GM19463 (cell line): ENCODE data around the gene RASSF9.

Experiments used
- ATAC-seq: cut with Tn5 transposase; IDR thresholded peaks from one replicate; pipeline ENCODE4 v1.9.1; 2021; ENCODE audit warnings: mild to moderate bottlenecking, moderate library complexity; ENCODE audit not compliant: unreplicated experiment

The RASSF9 gene

DNA sequence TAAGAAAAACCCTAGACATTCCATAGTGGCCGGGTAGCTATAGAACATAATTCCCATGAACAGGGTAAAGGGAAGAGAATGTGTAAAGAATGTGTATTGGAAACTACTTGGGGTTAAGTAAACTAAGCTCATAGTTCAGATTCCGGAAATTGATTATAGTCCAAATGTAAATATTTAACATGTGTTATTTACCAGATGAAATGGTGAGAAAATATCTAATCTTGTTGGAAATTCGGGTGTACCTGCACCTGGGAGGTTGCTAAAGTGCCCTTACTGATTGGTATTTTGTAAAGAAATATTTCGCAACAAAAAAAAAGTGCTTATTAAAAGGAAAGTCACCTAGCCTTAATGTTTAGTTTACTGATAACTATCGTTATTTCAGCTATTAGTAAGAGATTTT, 14.4 kb downstream of the RASSF9 start:
- ATAC-seq = no peak

DNA sequence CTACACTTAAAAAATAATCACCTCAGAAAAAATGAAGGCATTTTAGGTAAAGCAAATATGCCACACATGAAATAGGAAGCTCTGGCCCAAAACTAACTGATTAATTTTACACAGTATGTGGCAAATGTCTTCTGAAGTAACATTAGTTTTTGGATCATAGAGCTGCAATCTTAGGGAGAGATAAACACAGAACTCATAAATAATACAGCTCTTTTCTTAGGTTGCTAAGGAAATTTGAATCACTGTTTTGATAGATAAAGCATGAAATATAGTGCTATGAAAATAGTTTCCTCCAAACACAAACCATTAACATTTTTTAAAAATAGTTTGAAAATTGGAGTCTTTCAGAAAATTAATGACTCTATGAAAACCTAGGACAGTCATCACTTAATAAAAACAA, 15.0 kb downstream of the RASSF9 start:
- ATAC-seq = no peak

DNA sequence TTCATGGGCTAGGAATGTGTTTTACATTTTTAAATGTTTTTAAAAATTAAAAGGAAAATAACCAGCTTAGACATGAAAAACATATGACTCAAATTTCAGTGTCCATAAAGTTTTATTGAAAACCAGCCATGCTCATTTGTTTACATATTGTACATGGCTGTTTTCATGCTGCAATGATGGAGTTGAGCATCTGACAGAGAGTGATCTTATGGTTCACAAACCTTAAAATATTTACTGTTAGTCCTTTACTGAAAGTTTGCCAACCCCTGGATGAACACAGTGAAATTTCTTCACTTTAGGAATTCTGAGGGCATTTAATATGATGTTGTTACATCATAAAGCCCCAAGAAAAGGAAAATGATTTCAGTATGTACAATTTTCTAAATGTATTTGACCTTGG, 16.1 kb downstream of the RASSF9 start:
- ATAC-seq = no peak

DNA sequence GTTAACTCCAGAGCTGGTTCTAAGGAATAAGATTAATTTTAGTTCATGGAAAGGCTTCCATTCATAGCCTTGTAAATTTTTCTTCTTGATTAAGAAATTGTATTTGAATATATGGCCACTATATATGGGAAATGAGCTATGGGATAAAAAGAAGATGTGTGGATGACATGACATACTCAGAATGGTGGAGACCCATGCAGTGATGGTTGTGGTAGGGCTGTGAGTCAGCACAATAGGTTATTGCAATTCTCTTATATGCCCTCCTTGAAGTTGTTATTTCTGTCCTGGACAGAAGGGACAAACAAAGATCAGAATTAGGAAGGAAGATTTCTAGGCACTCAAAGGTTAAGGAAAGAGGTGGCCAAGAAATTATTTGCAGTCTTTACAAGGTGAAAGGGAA, 21.5 kb downstream of the RASSF9 start:
- ATAC-seq = no peak

DNA sequence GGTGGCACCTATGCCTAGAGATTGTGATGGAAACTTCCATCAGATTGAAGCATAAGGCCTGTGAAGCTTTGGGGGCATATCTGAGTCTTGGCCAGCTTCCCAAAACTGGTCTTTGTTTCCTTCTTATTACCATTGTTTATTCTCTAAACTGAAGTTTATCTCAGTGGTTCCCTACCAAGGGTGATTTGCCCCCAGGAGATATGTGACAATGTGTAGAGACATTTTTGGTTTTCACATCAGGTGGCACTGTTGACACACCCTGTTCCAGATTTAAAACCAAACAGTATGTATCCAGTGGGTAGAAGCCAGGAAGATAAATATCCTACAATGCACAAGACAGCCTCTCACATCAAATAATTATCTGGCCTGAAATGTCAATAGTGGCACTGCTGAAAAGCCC, 22.1 kb downstream of the RASSF9 start:
- no peak for ATAC-seq

DNA sequence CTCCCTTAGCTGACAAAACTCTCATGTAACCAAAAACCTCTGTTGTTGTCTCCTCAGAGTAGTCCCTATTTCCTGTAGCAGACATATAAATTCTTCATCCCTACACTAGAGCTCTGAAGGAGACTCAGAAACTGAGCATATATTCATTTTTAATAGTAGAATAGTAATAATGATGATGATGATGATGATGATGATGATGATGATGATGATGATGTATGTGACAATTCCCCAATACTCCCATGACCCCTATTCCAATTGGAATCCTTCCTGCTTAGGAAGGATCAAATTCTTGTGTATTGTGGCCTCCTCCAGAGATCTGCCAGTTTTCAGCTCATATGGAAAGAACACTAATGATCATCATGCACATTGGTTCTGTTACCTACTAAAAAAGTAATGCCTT, 26.7 kb downstream of the RASSF9 start:
- no peak for ATAC-seq

DNA sequence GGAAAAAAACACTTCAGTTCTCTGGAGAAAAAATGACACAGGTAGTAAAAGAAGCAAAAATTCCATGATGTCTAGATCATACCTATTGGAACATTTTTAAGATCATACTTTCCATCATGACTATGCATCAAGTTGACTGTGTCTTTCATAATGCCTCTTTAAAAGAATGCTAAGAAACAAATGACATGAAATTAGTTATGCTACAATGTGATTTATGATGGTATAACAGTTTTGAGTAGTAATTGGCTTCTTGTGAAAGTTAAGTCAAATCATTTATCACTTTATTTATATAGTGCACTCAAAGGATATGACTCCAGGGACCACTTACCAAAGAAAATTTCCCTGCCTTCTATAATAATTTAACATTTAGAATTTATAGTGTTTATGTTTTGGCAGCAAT, 28.5 kb downstream of the RASSF9 start:
- no peak for ATAC-seq

DNA sequence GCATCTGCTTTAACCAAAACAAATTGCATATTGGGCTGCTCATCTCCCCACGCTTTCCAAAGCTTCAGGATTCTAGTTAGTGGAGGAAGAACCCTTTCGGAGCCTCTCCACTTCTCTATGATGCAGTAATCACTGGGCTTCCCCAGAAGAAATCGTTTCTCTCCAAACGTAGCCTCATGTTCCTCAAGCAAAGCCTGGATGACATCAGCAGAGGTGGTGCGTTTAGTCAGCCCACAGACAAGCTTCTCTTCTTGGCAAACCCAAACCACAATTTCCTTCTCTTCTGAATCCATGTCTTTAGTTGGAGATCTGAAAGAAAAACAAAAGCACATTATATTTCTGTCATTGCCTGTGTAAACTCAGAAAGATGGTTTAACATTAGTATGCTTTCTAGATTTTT, 30.6 kb downstream of the RASSF9 start:
- no peak for ATAC-seq

DNA sequence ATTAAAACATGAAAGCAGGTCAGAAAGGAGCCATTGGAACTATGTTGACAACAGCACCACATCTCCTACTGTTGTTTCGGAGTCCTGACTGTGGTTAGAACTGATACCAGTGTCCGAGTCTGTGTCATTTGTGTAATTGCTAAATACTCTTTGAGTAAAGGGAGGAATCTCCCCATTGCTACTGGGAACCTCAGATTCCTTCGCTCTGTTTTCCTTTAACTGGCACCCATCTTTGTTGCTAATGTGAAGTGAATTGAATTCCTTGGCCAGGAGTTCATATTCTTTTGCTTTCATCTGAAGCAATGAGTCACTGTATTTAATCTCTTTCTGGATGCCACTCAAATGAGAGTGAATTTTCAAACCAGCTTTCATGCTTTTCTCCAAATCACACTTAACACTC, 31.5 kb downstream of the RASSF9 start:
- ATAC-seq = no peak

DNA sequence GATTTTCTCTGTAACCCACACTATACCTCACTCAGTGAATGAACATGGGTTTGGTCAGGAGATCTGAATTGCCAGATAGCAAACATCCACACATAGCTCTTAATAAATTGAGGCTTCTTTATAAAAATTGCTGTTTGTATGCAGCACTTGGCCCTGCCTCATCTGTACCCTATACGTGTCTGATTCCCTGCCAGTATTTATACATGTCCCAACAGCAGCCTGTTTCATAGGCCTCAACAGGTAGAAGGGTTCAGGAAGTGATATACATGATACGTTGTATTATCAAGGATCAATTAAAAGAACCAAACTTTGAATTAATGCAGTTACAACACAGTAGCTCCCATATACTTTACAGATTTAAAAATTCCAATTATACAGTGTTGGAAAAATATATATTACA, 32.3 kb downstream of the RASSF9 start:
- ATAC-seq = no peak

DNA sequence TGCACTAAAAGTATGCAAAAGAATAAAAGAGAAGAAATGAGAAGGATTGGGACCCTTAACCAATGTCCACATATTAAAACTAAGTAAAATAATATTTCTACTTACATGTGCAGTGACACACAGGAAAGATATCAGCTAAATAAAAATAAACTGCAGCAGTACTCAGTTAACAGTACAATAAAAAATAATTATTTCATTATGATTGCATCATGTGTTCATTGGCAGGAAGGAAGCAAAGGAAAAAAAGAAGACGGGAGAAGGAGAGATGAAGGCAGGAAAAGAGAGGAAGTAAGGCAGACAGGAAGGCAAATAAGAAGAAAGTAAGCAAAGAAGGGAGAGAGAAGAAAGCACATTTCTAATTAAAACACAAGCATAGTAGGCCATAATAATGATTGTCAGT, 33.0 kb downstream of the RASSF9 start:
- ATAC-seq = no peak

DNA sequence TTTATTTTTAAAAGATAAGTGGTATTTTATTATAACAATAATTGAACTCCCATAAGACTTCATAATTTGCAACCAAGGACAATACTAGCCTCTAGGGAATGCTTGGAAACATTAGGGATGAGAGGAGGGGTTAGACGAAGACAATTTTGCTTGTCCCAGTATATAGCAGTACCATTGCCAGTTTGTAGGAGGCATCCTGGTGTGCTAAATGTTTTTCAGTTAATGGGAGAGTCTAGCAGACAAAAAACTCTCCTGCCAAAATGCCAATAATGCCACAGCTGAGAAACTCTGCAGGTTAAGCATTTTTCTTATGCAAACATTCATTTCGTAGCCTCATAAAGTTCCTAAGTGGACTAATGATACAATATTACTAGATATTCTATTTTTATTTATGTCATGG, 38.1 kb downstream of the RASSF9 start:
- ATAC-seq = no peak

DNA sequence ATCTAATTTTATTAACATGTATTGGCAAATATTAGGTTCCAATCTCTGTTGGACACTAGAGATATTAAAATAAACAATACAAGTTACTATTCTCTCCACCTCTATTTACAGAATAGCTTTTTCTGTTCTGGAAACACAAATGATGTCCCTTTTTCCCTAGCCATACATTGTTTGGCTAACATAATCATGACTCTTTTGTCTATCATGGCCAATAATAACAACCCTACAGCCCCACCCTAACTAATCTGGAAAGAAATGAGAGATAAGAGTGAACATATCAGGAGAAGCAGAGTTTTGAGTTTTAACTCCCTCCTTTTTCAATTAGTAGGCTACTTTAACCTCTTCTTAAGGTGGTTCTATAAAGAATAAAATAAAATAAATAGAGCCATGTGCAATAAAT, 40.2 kb downstream of the RASSF9 start:
- no peak for ATAC-seq

DNA sequence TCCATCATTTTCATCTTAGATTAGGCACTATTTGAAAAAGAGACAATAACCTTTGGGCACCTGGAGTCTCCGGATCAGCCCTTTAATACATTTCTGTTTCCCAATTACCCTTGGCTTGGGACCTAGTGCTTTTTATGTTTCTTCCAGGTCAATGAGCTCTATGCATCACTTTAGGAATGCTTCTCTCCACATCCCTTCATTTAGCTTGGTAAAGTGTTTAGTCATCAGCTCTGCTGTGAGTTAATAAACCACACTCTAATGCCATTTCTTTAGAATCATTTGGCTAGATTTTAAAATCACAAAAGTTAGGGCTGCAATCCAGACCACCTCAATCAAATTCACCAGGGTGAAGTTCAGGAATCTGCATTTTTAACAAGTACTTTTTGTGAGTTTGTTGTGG, 41.7 kb downstream of the RASSF9 start:
- ATAC-seq = no peak

DNA sequence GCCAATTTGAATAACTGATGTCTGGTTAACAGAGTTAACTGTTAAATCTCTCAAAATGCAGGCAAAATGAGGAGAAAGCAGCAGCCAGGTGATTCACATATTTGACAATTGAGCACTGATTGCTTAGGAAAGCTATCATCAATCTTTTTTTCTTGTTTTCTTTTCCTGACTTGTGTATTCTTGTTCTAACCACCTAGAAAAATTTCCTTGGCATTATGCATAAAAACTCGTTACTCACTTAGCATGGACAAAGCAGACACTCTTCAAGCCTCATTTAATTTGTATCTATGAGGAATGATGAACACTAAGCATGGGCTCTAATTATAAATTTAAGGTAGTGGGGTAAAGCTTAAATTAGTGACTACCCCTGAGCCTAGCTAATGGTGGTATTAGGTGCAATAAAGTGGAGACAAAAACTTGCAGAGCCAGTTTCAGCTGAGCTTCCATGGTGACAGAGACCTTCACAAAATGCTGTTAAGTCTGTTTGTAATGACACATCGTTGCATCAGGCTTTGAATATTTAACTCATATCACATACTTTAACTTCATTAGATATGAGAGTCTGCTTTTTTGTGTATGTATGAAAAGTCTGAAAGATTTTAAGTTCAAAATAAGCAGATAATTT, 52.0 kb downstream of the RASSF9 start:
- ATAC-seq = no peak

DNA sequence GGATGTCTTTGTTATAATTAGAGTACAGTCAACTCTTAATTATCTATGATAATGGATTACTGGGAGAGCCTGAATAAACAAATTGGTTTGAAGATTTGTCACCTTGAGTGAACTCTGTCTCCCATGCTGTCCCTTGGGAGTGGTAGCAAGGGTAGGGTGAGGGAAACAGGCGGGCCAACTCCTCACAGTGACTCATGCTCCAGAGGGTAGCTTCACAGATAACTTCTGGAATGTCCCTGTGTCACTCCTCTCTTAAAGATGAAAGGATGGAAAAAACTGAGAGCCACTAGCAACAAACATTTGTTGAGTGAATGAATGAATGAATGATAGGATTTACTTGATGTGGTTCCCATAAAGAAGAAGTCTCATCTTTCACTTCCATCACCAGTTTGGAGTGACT, 53.5 kb downstream of the RASSF9 start:
- ATAC-seq = no peak

DNA sequence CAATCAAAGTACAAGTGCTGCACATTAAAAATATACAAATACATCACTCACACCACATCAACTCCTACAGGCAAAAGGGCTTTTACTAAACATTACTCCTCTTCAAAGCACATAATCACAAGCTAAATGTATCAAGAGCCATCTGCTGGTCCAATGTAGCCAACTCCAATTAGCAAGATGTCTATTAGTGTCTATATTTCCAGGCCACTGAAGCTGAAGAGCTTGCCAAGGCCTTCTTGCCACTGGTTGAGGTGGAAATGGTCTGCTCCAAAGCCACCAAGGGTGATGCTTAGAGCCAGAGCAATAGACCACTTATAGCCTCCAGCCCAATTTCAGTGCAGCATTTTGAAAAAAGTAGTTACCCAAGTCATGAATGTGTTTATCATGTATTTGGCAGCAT, 54.4 kb downstream of the RASSF9 start:
- ATAC-seq = no peak

DNA sequence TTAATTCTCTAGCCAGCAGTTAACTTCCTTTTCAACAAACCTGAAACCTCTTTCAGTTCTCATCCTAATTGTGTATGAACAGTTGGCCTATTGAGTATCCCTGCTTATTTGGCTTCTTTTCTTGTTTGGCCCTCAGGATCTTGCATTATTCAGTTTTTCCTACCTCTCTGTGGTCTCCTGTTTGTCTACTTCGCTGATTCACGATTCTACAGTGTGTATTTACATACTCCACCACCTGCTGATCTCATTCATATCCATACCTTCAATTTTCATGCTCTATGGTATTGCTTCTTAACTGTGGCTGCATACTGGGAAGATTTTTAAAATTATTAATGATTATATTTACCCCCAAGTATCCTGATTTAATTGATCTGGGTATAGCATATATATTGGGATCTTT, 56.4 kb downstream of the RASSF9 start:
- no peak for ATAC-seq

DNA sequence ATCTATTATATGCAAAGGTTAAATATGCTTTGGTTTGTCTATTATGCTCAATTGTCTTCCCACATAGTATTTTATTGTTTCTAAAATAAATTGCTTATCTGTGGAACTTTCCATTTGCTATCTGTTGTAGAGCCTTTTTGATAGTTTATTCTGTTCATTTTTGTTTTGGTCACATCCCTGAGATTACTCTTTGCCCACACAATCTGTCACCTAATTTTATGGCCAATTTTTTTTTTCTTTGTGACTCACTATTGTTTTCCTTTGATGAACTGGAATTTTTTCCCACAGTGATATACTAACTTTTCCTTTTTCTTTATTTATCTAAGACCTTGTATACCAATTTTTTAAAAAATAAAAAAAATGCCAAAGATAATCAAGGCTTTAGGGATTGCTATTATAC, 61.1 kb downstream of the RASSF9 start:
- no peak for ATAC-seq

DNA sequence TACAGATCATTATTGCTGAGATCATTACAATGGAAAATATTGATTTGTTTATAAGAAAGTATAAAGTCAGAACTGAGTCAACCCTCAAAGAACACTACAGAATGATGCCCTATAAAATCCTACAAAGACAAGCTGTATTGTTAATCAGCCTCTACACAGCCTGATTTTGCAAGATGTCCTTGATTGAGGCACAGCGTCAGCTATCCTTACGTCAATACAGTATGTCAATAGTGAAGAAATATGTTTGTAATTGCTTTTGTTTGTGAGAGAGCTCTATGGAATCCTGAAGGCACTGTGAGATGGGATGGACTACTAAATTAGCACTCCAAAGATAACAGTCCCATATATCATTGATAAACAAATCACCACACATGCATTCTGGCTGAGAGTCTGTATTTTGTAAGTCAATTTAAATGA, 70.7 kb downstream of the RASSF9 start:
- ATAC-seq = no peak

DNA sequence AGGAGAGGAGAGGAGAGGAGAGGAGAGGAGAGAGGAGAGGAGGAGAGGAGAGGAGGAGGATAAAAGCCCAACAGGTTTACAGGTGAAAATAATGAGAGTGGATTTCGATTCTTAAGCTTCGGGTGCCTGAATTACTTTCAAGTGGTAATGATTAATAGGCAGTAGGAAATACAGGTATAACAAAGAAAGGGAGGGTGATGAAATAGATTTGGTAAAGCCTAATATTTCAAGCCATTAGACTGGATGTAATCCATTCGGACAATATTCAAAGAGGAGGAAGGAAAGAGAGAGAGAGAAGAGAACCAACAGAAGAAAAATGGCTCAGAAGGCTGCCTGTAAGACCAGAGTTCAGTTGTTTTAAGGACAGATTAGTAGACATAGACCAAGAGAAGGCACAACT, 76.6 kb downstream of the RASSF9 start:
- ATAC-seq = no peak

DNA sequence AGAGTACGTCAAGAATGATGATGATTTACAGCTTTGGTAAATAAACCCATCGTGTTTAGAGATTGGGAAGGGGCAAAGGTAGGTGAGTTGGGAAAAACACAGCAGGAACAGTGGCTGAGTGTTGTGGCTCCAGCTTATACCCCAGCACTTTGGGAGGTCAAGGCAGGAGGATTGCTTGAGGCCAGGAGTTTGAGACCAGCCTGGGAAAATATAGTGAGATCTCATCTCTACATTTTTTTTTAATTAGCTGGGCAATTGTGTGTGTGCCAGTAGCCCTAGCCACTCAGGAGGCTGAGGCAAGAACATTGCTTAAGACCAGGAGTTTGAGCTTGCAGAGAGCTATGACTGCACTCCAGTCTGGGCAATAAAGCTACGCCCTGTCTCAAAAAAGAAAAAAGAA, 77.1 kb downstream of the RASSF9 start:
- ATAC-seq = no peak

DNA sequence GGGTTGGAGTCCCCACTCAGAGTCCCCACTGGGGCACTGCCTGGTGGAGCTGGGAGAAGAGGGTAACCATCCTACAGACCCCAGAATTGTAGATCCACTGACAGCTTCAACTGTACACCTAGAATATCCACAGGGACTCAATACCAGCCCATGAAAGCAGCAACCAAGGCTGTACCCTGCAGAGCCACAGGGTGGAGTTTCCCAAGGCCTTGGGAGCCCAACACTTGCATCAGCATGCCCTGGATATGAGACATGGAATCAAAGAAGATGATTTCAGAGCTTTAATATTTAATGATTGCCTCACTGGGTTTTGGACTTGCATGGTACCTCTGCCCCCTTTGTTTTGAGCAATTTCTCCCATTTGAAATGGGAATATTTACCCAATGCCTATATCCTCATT, 80.4 kb downstream of the RASSF9 start:
- ATAC-seq = no peak
